Measurements from ENCODE around the gene SIM2.
"Not testable (repeated sequence)": the region's sequence is repeated elsewhere in the genome, so short reads cannot be mapped to it uniquely, and the experiment has no call there.

The SIM2 gene, protein sequence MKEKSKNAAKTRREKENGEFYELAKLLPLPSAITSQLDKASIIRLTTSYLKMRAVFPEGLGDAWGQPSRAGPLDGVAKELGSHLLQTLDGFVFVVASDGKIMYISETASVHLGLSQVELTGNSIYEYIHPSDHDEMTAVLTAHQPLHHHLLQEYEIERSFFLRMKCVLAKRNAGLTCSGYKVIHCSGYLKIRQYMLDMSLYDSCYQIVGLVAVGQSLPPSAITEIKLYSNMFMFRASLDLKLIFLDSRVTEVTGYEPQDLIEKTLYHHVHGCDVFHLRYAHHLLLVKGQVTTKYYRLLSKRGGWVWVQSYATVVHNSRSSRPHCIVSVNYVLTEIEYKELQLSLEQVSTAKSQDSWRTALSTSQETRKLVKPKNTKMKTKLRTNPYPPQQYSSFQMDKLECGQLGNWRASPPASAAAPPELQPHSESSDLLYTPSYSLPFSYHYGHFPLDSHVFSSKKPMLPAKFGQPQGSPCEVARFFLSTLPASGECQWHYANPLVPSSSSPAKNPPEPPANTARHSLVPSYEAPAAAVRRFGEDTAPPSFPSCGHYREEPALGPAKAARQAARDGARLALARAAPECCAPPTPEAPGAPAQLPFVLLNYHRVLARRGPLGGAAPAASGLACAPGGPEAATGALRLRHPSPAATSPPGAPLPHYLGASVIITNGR

DNA sequence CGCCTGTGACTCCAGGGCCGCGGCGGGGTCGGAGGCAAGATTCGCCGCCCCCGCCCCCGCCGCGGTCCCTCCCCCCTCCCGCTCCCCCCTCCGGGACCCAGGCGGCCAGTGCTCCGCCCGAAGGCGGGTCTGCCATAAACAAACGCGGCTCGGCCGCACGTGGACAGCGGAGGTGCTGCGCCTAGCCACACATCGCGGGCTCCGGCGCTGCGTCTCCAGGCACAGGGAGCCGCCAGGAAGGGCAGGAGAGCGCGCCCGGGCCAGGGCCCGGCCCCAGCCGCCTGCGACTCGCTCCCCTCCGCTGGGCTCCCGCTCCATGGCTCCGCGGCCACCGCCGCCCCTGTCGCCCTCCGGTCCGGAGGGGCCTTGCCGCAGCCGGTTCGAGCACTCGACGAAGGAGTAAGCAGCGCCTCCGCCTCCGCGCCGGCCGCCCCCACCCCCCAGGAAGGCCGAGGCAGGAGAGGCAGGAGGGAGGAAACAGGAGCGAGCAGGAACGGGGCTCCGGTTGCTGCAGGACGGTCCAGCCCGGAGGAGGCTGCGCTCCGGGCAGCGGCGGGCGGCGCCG, at the start of gene SIM2:
TSS of gene SIM2 (plus strand) at position 135 of the 565 bp plus-strand sequence. CDS start 632 bp downstream, outside the sequence.
- no peak for DNase-seq (ENCODE audit: low spot score)

DNA sequence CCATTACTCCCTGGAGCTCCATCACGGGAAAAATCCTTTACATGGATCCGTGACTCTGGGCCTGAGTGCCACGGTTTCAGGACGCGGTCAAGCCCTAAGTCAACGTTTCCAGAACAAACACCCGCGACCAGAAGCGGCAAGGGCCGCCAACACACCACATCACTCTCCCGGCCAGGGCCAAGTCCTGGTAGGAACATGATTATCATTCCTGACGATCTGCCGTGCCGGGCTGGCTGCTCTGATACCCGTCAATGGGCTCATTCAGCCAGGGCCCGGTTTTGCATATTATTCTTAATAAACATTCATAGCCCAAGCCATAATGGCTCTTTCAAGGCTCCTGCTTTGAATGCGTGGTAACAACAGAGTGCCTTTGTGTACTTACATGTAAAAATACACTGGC, 44.6 kb upstream of the SIM2 start:
- no peak for DNase-seq (ENCODE audit: low spot score)

DNA sequence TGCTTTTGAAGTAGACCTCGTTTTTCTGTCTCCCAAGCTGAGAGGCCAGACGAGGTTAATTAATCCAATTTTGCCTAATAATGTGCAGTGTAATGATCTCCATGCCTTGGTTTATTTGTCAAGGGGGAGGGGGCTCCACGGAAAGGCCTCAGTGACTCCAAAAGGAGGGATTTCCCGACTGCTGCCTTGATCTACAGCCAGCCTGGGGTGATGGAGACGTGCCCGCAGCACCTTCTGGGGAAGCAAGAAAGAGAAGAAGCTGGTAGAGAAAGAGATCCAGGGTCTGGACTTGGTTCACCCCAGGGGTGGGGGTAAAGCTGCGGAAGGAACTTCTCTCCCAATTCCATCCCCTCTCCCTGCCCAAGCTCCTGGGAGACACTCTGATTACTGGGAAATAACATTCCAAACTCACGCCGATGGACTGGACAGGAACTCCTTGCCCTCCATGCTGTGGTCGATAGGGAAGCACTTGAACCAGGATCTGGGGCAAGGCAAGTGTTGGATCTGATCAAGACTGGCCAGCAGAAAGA, 44.1 kb upstream of the SIM2 start:
- no peak for DNase-seq (ENCODE audit: low spot score)

DNA sequence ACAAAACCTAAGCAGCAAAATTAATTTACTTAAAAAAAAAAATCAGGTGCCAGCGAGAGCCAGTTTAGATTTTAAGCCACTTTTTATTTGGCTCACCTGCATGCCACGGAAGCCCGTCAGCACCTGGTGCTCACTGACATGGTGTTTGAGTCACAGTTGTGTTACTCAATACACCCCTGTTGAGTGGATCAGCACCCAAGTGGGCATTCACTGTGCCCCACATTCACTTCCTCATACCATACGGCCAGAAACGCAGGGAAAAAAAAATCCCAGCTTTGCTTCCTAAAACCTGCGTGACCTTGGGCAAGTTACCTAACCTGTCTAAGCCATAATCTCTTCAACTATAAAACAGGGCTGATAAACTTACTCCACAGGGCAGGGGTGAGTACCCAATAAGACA, 42.8 kb upstream of the SIM2 start:
- no peak for DNase-seq (ENCODE audit: low spot score)

DNA sequence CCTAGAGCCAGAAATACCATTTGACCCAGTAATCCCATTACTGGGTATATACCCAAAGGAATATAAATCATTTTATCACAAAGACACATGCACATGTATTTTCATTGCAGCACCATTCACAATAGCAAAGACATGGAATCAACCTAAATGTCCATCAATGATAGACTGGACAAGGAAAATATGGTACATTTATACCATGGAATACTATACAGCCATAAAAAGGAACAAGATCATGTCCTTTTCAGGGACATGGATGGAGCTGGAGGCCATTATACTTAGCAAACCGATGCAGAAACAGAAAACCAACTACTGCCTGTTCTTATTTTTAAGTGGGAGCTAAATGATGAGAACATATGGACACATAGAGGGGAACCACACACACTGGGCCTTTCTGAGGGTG, 41.6 kb upstream of the SIM2 start:
- DNase-seq (ENCODE audit: low spot score), result not testable (repeated sequence)

DNA sequence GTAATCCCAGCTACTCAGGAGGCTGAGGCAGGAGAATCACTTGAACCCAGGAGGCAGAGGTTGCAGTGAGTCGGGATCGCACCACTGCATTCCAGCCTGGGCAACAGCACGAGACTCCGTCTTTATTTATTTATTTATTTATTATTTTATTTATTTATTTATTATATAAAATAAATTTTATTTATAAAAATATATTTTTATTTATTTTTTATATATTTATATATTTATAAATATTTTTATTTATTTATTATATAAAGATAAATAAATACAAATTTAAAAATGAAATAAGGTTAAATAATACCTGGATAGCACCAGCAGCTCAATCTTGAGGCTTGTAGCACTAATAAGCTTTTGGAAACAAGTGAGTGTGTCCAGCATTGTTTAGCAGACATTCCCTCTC, 40.9 kb upstream of the SIM2 start:
- no peak for DNase-seq (ENCODE audit: low spot score)

DNA sequence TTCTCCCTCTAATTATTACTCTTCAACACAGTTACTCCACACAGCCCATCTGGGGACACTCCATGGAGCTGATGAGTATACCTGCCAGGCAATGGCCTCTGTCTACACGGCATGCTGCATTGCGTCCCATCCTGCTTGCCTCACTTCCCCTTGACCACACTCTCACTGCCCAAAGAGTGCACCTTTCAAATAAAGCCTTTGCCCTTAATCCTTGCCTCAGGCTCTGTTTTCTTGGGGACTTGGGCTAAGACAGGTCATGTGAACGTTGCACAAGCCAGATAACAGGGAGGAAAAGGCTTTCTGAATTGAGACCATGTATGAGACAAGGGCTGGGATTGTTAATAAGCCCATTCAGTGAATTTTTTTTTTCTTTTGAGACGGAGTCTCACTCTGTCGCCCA, 40.0 kb upstream of the SIM2 start:
- no peak for DNase-seq (ENCODE audit: low spot score)

DNA sequence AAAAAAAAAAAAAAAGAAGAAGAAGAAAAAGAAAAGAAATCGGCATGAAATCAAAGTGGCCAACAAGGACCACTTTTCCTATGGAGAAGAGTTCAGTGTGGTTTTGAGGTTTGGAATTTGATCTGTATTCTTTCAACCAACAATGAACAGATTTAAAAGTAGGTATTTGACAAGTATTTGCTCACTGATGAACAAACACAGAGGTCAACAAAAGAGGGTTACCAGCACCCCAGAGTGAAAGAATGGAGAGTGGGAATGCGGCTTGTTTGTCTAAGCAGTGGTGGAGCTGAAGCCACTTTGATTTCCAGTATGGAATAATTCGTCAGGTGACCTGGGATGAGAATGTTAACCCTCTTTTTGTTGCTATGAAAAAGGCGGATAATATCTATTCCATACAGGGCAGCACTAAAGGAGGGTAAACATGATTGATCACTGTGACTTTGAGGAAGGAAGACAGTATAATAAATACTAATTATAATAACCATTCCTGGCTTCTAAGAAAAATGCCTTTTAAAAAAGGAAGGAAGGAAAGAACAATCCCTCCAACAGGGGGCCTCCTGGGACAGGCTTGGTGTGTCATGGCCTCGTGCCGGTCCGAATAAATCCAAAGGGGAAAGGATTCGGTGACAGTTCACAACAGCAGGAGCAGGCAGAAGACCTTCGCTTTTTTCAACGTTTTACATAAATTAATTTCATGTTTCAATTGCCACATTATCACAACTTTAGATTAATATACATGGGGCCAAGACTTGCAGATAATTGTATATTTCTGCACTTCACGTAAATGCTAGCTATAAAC, 37.2 kb upstream of the SIM2 start:
- DNase-seq (ENCODE audit: low spot score), result no peak

DNA sequence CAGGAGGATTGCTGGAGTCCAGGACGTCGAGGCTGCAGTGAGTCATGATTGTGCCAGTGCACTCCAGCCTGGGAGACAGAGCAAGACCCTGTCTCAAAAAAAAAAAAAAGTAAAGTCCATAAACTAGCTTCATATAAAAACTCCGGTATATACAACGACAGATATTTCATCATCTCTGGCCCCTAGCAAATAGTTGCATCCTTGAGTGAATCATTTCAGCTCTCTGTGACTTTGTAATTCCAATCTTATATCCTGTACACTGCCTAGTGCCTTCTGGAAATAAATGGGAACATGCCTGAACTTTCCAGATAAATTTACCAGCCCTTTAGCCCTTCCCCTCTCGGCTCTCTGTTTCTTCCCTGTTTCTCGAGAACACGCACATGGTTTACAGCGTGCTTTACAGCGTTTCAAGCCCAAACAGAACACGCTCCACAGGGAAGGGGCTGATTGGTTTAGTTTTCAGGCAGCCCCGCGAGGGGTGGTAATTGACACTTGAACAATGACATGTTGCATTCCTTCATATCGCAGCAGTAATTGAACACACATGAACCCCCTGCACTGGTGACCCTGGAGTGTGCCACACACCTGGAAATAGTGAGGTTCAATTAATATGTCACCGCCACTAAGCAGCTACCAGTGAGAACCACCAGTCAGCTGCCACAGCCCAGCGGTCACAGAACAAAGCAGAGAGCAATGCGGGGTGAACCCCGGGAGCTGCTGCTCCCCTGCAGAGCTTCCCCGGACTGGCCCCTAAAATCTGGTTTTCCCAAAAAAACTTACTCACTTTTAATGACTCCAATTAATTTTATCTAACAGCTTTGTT, 35.7 kb upstream of the SIM2 start:
- DNase-seq (ENCODE audit: low spot score), result no peak

DNA sequence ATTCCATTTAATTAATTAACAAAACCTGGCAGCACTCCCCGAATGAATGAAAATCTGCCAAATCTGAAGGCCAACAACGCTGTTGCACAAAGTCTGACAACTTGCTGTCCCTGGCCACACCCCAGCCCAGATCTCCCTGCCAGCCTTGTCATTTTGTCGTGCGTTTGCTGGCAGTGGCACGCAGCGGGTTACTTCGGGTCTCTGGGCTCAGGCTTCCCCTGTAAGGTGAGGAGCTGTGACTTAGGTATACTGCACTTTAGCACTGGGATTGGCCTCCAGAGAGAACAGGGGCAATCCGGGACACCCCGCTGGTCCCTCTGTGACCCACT, 34.3 kb upstream of the SIM2 start:
- DNase-seq (ENCODE audit: low spot score), result no peak

DNA sequence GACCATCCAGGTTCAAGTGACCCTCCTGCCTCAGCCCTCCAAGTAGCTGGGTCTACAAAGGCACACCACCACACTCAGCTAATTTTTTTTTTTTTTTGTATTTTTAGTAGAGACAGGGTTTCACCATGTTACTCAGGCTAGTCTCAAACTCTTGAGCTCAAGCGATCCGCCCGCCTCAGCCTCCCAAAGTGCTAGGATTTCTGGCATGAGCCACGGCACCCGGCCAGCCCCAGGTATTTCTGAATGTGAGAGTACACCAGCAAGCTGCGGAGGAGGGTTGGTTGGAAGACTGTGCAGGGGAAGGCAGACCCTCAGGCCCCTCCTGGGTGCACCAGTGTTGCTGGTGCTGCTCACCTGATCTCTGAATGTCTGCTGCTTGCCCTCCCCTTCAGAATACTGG, 33.1 kb upstream of the SIM2 start:
- DNase-seq (ENCODE audit: low spot score), result no peak

DNA sequence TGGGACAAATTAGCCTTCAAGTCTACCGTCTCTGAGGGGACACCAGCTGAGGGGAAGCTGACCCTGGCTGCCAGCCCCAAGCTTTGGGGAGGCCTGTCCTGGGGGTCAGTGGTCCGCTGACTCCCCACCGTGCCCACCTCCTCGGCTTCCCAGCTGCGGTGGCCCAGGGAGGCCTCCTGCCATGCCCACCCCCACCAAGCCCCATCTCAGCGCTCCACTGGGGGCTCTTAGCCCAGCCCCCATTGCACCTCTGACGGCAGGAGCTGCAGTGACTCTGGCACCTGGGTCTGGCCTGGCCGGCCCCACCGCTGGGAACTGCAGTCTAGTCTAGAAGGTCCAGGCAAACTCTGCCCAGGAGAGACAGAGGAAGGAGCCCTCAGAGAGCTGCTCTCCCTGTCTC, 30.2 kb upstream of the SIM2 start:
- DNase-seq (ENCODE audit: low spot score), result no peak

DNA sequence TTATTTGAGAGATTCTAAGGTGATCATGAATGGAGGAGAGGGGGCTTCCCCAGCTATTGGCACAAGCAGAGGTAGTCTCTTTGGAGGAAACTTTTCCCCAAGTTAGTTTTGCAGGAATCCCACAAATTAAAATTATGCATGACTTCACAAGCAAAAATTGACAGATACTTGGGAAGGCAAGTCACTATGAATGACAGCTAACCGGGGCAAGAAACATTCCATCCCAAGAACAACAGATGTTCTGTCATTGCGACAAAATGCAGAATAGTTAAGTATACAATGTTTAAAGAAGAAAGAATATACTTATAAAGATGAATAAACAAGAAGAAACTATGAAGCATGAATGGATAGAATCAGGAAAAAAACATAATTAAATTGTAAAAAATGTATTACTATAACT, 27.1 kb upstream of the SIM2 start:
- no peak for DNase-seq (ENCODE audit: low spot score)

DNA sequence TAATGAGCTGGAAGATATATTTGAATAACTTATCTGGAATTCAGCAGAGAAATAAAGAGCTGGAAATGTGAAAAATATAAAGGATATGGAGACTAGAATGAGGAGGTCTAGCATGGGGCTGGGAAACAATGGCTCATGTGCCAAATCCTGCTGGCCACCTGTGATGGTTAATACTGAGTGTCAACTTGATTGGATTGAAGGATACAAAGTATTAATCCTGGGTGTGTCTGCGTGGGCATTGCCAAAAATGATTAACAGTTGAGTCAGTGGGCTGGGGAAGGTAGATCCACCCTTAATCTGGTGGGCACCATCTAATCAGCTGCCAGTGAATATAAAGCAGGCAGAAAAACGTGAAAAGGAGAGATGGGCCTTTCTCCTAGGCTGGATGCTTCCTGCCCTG, 26.6 kb upstream of the SIM2 start:
- not testable (repeated sequence) for DNase-seq (ENCODE audit: low spot score)

DNA sequence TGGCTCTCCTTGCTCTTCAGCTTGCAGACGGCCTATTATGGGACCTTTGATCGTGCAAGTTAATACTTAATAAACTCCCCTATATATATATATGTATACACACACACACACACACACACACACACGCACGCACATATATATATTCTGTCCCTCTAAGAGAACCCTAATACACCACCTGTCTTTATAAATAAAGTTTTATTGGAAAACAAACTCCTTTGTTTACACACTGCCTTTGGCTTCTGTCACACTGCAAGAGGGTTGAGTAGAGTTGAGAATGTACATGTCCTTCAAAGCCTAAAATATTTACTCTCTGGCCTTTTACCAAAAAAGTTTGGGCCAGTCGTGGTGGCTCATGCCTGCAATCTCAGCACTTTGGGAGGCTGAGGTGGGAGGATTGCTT, 26.2 kb upstream of the SIM2 start:
- no peak for DNase-seq (ENCODE audit: low spot score)

DNA sequence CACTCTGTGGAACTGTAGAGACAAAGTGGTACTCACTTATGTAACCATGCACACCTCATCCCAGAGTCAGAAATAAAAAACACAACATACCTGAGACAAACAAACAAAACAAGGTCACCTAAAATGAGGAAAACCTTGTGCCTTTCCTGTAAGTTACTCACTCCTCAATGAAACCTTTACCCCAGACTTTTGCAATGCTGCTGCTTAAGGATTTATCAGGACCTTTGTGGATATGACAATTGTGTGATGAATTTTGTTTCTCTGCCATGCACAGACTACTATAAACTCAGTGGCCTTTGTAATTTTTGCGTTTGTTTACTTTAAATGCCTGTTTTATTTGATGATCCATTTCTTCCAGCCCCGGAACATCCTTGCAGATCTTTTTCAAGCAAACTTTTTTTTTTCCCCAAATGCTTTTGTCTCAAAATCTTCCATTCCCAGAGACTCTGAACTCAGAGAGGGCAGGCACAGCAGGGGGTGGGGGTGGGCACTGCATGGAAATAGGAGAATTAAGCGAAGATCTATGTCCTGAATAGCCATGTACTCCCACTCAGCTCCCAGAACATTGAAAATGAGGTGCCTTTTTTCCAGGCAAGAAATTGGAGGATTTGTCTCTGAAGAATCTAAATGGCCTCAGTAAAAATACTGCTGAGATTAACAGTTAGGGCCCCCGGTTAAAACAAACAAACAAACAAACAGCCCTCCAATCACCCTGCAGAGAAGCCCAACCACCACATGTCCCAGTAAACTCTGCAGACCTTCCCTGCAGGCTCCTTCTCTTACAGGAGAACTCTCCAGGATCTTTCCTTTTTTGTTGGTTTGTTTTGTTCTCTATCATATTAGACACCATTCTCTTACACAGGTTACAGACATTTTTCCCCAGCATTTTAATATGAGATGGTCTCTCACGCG, 22.6 kb upstream of the SIM2 start:
- DNase-seq (ENCODE audit: low spot score), result no peak

DNA sequence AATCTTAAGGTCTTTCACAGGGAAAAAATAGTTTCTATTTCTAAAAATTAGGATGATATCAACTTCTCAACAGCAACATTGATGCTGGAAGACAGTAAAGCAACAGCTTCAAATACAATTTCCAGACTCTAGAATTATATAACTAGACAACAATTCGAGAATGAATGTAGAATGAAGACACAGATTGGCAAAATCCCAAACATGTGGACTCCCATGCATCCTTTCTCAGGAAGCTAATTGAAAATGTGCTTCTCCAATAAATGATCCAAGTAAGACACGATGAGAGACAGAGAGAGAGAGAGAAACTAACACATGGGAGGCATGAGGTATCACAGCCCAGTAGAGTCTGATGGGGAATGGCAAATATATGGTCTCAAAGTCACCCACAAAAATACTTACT, 21.5 kb upstream of the SIM2 start:
- DNase-seq (ENCODE audit: low spot score), result no peak

DNA sequence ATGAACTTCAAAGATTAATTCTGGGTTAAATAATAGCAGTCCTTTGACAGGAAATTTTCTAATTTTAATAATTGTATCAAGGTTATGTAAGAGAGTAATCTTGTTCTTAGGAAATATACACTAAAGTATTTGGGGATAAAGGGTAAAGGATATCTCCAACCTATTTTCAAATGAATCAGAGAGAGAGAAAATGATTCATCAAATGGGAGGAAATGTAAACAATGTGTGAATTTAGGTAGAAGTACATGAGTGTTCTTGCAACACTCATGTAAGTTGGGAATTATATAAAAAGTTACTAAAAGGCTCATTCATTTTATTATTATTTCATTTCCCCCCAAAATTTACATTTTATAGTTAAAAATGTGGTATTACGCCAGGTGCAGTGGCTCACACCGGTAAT, 20.4 kb upstream of the SIM2 start:
- DNase-seq (ENCODE audit: low spot score), result no peak

DNA sequence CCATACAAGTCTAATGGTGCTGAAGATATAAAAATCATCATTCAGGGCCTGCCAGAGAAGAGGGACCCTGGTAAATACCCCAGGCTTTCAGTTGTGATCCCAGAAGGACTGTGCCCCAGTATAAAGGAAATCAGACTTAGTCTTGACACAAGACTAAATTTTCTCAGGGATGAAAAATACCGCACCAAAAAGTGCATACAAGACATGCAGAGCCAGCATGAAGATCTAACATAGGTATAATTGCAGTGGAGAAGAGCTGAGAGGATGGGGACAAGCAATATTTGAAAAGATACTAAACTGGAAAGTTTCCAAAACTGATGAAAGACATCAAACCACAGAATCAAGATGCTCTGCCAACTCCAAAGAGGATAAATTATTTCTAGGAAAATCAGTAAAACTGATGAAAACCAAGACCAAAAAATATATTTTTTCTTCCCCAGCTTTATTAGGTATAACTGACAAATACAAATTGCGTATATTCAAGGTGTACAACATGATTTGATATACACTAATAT, 17.7 kb upstream of the SIM2 start:
- no peak for DNase-seq (ENCODE audit: low spot score)

DNA sequence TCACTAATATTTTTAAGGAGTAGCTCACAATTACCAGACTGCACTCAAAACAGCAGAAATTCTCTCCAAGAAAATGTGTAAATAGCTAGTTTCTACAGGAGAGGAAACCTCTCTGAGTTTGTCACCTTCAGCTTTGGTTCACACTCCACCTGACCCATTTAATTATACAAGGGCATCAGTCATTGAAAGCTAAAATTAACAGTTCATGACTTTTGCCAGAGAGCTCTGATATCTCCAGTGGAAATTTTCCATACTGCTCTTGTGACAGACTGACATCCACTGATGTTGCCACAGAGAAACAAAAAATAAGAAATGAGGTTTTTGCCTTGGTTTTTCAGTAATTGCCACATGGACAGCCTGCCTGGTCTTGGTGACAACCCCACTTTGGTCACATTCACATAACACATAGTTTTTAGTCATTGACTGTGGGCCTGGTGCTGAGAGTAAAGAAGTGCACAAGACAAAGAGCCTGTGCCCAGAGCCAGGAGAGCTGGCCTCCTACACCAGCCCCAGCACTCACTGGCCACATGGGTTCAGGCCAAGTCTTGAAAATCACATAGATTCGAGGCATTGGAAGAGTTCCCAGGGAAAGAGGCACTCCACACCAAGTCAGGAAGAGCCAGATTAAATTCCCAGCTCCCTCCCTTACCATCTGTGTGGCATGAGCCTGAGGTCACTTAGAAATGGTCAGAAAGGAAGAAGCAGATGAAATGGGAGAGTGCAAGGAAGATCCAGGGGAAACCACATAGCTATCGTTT, 13.8 kb upstream of the SIM2 start:
- no peak for DNase-seq (ENCODE audit: low spot score)
